GM20431 (cell line): ENCODE results near the gene PRXL2B.

Experiments
- in situ Hi-C: fragments of 300-500 bp; cut with MseI, MboI; formaldehyde crosslinking; loops from one replicate; pipeline ENCODE4 v1.15.0; 2020; ENCODE audit warnings: low sequenced_read_pairs; ENCODE audit not compliant: unreplicated experiment

The PRXL2B gene

DNA sequence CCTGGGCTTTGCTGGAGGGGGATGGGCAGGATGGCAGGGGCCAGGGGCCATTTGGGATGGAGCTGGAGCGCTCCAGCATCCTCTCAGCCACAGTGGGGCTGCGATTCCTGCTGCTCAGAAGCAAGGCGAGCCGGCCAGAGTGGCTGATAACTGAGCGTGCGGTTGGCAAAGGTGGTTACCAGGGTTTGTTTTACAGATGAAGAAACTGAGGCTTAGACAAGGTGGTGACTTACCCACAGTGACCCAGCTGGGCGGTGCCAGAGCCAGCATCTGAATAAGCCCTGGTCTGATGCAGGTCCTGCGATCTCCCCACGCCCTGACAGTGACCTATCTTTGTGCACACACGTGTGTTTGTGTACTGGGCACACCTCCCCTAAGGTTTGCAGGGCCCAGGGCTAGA, 5.9 kb upstream of the PRXL2B start:
- in situ Hi-C loops: no loop called here

DNA sequence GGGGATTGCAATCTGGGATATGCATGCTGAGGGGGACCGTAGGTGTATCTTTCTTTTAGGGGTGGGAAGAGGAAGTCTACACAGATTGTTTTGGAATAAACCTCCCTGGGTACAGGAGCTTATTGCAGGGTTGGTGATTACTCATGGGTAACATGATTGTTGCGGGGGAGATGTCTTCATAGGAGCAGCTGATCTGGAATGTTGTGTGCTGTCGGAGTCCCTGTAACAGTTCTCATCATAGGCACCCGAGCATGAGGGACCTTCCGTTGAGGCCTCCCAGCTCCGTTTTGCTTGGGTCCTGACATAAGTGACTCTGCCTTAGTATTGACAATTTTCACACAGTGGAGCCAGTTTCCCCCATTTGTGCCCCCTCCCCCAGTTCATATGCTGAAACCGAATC, 4.2 kb upstream of the PRXL2B start:
- in situ Hi-C loops: no loop called here

DNA sequence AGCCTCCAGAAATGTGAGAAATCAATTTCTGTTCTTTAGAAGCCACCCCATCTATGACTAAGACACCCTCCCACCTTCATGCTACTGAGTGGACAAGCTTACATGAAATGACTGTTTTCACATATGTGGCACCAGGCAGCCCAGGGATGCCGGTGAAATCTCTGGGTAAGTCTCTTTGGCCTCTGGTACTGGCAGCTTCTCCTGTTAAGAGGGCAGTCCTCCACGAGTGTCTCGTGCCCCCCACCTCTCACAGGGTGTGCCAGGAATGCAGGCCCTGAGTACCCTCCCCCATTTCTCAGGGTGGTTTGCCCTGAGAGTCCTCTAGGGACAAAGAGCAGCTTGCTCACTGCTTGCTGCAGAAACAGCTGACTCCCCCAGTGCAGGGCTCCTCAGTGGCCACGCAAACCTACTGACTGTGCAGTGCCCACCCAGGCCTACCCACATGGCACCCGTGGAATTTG, 3.2 kb upstream of the PRXL2B start:
- in situ Hi-C loops: no loop called here

DNA sequence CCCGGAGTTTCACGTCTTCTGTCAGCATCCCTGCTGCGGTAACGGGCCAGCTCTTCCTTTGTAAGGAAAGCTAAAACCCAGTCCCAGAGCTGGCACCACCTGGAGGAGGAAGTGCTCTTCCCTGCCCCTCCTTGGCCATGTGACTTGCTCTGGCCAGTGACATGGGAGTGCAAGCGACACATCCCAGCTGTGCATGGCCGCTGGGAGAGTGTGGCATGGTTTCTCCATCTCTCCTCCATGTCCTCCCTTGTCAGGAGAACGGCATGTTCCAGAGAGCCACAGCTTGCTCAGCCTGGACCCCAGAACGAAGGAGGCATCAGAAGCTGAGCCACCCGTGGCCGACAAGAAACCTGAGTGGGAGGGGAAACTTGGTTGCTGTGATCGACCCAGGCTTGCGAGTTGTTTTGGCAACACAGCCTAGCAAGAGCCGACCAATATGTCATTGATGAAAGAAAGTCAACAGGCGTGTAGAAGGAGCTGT, 2.7 kb upstream of the PRXL2B start:
- in situ Hi-C loops: no loop called here

DNA sequence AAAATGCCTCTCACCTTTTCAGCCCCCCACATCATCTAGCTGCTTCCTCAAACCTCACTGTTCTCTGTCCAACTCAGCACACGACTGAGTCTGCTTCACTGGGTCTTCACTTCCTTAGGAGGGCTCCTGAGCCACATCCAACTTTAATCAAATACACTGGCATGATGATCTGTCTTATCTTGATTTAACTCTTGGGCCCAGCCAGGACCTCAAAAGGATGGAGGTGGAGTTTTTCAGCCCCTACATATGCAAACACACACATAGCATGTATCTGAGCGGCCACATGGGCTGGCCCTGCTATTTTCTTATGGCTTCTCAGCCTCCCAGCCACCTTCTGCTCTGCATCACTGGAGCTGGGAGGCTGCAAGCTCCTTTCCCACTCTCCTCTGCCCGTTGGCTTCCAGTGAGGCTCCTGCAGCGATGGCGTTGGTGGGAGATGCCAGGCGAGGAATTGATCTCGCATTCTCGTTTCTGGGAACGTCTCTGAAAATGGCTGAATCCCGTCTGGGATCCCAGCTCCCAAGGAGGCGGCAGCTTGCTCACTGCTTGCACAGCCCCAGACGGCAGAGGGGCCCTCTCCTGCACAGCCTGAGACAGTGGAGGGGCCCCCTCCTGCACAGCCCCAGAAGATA, 1.8 kb upstream of the PRXL2B start:
- in situ Hi-C loops: no loop called here

DNA sequence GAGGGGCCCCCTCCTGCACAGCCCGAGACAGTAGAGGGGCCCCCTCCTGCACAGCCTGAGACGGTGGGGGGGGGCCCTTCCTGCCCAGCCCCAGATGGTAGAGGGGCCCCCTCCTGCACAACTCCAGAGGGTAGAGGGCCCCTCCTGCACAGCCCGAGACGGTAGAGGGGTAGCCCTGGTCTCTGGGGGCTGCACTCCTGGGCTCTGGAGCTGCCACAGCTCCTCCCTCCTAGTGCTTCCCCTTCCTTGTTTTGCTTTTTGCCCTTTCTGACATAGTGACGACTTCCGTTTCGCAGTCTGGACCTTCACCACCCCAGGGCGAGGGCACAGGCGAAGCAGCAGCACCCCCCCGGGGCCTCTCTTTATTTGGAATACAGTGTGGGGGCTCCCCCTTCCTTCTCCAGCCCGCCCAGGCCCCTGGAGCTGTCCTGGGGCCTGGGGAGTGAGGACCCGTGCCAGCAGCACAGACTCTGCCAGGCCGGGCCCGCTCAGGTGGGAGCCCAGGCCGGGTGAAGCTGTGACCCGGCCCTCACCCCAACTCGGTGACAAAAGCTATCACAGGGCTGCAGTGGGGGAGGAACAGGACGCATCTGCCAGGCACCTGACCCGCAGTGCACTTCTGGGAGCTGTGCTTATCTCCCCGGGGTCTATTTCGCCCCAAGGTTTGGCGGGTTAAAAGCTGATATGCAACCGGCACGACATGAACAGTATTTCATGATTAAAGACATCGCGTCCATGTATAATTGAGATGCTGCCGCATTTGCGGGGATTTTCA, 1.1 kb upstream of the PRXL2B start:
- in situ Hi-C loops: no loop called here

DNA sequence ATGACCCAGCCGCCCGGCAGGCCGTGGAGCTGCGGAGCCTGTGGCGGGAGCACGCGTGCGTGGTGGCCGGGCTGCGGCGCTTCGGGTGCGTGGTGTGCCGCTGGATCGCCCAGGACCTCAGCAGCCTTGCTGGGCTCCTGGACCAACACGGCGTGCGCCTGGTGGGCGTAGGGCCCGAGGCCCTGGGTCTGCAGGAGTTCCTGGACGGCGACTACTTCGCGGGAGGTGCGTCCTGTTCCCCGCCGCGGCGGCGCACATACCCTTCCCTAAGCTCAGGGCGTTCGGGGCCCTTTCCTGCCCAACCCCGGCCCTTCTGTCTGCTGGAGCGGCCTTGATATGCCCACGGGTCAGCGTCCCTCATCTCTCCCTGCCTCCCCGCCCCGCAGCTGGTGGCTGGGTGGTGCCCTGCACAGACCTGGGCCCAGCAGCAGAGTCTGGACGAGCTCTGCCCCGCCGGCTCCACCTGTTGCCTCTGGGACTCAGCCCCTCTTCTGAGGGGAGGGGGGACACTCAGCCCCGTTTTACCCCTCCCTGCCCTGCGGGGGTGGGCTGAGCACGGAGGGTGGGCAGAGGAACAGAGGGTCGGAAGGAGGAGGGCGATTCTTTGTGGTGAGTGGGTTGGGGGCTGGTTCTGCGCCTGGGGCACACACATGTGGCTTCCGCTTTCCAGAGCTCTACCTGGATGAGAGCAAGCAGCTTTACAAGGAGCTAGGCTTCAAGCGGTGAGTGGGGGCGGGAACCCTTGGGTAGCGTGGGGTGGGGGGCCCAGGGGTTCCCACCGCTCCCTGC, 688 bp downstream of the PRXL2B start:
- in situ Hi-C loops: no loop called here

DNA sequence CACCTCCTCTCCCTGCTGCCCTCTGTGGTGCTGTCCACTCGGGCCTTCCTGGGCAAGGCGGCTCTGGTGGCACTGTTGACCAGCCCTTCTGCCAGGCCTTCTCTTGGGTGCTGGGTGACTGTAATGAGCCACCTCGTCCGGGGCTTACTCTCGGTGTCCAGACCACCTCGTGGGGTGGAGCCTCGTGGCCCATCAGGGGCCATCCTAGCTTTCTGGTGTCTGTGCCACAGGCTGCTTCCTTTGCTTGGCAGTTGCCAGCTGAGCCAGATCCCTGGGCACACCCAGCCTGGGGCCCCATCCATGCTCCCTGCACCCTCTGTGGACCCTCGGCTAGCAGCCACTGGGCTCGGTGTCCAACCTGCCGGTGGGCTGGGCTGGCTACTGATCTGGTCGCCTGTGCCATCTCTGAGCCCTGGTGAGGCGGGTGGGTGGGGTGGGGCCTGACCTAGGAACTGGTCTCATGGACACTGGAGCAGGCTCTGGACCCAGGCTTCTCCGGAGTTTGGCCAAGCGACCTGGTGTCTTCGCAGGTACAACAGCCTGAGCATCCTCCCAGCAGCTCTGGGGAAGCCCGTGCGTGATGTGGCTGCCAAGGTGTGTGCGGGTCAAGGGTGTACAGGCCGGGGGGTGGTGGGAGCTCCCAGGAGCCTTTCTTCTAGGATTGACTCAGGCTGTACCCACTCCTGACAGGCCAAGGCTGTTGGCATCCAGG, 1.4 kb downstream of the PRXL2B start:
- in situ Hi-C loops: no loop called here

DNA sequence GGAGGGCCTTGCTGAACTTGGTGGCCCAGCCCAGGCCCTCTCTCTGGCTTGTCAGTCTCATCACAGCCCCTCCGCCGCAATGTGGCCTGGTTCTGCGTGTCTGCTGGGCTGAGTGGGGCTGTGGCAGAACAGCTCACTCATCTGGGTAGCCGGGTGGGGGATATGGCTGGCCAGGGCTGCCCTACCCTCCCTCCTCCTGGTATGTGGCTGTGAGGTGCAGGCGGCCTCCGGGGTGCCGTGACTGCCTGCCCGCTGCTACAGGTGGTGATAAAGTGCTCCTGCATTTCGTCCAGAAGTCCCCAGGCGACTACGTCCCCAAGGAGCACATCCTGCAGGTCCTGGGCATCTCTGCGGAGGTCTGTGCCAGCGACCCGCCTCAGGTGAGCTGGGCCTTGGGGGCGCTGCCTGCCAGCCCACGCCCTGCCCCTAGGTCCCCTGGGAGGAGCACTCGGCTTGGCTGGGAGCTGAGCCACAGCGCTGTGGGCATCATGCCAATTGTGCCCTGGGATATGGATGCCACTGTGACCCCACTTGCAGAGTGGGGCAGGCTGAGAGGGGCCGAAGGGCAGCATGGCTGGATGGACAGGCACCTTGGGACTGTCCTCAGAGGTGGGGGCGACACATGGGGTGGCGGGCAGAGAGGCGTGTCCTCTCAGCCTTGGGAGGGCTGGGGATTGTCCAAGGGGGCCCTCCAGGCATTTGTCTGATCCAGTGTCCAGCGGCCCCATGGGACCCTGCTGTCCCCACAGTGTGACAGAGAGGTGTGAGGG, 2.3 kb downstream of the PRXL2B start:
- in situ Hi-C loops: no loop called here

DNA sequence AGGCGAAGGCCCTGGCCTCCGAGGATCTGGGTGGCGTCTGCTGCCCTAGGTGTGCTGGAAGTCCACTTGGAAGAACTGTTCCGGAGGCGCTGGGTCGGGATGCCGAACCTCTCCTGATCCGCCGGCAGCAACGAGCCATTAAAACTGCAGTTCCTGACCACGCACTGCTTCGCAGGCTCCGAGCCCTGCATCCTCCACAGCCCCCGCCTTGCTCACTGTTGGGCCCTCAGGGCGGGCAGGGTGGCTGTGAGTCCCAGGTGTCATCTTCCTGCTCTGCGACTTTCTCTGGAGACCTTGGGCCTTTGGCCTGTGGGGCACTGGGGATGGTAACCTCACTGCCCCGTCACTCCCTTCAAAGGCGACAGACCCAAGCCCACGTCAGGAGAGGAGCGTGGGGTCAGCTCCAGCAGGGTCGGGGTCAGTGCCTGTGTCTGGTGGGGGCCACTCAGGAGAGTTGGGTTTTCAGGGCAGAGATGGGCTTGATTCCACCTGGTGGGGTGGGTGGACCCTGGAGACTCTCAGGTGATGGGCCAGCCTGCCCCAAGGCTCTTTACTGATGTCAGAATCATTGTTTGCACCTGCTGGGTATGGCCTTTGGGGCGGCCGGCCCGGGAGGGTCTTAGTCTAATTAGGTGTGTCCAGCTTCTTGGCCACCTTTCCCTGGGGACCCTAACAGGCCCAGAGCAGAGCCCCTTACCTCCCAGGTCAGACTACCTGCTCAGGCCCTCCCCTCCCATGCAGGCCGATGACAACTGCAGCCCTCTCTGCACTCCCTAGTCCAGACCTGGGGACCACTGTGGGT, 3.1 kb downstream of the PRXL2B start:
- in situ Hi-C loops: no loop called here

DNA sequence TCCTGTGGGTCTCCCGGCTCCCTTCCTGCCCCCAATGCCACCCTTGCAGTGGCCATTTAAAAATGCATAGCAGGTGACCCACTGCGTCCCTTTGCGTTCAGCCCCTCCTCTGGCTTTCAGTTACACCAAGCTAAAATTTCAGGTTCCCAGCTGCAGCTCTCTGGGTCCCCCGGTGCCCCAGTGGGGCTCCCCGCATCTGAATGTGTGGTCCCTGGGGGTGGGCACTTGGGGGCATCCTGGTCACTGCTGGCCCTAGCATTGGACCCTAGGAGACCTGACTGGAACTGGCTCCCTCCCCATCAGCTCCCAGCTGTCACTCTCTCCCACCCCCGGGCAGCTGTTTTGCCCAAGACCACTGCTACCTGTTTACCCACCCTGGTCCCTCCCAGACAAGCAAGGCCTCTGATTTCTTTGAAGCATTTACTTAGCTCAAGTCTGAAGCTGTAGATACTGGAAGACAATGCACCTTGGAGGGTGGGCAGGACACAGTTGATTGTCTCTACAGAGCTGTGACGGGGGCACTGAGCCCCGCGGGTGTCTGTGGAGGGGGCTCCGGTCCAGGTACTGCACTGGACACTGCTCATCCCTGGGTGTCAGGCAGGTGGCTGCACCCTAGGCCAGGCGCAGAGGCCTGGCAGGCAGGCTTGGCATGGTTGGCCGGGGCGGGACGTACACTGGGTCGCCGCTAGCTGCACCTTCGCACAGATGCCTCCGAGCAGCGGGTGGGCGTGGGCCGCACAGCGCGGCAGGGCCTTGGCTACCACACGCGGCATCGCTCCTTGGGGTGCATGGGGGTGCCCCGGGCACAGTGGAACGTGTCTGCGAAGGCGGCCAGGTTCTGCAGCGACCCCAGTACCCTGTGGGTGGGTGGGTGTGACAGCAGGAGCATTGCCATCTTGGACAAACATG, 3.9 kb downstream of the PRXL2B start:
- in situ Hi-C loops: no loop called here

DNA sequence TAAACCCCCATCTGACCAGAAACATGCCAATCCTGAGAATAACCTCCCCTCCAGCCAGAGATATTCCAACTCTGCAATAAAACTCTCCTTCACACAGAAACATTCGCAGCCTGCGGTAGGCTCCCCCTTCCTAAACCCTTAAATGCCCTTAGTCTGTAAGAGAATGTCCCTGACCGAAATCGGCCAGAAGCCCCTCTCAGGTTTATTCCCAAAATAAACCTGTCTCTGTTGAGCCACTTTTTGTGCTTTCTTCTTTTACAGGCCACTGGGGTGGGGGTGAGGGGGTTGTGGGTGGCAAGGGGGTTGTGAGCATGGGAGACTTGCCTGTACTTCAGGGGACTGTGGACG, 4.6 kb downstream of the PRXL2B start:
- in situ Hi-C loops: no loop called here

DNA sequence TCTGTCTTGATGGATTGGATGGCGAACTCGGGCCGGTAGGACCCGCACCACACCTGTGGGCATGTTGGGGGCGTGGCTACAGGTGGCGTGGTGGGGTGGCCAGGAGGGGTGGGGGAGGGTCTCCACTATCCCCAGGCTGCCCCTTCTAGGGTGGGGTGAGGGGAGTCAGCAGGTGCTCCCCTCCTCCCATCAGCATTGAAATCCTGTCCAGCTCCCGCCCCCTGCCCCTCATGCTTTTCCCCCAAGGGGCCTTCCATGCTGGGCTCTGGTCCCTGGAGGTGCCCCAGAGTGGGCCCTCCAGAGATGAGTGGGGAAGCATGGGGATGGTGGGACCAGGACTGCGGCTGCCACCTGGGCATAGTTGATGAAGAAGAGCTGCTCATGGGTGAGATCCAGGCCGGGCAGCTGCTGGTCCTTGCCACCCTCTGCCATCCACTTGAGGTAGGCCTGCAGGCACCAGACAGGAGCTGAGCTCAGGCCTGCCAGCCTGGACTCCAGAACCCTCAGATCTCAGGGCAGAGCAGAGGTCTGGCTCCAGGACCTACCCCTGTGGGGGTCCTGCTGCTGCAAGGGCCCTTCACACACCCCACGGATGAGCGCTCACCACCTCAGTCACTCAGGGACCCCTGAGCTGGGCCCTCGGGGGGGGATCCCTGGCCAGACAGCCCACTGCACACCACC, 5.1 kb downstream of the PRXL2B start:
- in situ Hi-C loops: no loop called here

DNA sequence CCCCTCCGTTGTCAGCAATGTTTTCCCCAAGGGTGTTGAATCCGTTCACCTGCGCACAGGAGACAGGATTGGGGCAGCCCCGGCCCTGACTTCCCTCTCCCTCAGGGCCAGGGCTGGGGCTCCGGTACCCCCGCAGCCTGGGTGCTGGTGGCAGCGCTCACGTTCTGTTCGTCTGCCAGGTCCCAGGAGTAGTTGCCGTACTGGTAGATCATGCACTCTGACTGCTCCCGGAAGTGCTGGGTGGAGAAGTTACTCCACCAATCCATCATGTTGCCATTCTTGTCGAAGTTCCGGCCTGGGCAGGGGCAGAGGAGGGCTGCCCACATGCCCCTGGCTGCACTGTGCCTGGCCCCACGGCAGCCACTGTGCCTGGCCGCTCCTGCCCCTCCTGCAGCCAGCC, 6.1 kb downstream of the PRXL2B start:
- in situ Hi-C loops: no loop called here

DNA sequence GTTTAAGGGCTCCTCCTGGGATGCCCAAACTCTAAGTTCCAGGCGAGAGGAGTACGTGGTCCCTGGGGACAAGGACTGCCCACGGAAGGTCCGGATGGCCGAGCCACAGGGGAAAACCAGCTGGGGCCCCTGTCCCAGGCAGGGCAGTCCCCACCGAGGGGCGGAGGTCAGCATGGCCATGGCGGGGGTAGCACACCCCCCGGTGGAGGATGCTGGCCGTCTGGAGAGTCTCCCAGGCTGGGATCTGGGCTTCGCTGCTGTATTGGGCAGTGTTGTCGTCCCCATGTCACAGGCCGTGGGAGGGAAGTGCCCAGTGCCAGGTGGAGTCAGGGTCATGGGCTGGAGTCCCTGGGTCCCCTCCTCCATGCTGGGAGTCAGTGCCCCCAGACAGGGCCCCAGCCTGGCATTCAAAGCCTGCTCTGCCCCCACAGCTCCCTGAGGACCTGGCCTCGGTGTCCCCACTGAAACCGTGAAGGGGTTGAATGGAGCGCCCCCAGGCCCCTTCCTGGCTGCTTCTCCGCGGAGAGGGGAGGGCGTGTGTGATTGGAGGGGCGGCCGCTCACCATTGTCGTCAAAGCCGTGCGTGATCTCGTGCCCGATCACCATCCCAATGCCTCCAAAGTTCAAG, 6.8 kb downstream of the PRXL2B start:
- in situ Hi-C loops: no loop called here

DNA sequence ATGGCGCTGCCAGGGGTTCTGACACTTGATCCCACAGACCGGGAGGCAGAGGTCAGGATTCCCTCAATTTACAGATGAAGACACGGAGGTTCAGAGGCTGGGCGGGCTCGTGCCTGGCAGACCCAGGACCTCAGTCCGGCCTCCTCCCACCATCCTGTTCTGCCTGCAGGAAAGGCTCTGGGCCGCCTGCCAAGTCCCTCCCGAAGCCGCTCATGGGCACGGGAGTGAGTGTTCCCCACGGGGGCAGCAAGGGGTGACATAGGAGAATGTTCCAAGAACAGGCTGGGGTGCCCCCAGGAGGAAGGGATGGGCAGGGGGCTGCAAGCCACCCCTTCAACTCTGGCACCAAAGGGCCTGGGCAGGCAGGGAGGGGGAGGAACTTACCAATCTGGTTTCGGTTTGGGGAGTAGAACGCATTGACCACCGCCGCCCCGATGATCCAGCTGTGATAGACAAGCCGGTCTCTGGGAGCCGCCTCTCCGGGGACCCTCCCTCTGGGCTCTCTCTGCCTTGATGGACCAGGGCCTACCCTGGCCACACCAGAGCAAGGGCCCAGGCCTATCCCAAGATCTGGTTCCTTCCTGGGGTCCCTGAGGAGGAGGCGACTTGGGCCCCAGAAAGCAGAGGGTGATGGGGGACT, 7.5 kb downstream of the PRXL2B start:
- in situ Hi-C loops: no loop called here
